HG03520 (cell line): ENCODE results near the gene UBE2J1.
A peak's percentile ranks its signal among the peaks of the same experiment; 100 is the strongest.

ENCODE experiments used
- ATAC-seq: cut with Tn5 transposase; IDR thresholded peaks from one replicate; pipeline ENCODE4 v1.9.1; 2021; ENCODE audit warnings: mild to moderate bottlenecking, moderate library complexity; ENCODE audit not compliant: unreplicated experiment

Gene UBE2J1

GRCh38 chr6:89291256-89291819 lies 61.2 kb downstream of the UBE2J1 start:
- no peak for ATAC-seq

GRCh38 chr6:89290401-89291155 lies 61.9 kb downstream of the UBE2J1 start:
- ATAC-seq = no peak

GRCh38 chr6:89289710-89290109 lies 62.8 kb downstream of the UBE2J1 start:
- ATAC-seq = no peak

- no peak for ATAC-seq
Measured at GRCh38 chr6:89287351-89288028, 65.0 kb downstream of the UBE2J1 start.

GRCh38 chr6:89286516-89286915 lies 66.0 kb downstream of the UBE2J1 start:
- no peak for ATAC-seq

DNA sequence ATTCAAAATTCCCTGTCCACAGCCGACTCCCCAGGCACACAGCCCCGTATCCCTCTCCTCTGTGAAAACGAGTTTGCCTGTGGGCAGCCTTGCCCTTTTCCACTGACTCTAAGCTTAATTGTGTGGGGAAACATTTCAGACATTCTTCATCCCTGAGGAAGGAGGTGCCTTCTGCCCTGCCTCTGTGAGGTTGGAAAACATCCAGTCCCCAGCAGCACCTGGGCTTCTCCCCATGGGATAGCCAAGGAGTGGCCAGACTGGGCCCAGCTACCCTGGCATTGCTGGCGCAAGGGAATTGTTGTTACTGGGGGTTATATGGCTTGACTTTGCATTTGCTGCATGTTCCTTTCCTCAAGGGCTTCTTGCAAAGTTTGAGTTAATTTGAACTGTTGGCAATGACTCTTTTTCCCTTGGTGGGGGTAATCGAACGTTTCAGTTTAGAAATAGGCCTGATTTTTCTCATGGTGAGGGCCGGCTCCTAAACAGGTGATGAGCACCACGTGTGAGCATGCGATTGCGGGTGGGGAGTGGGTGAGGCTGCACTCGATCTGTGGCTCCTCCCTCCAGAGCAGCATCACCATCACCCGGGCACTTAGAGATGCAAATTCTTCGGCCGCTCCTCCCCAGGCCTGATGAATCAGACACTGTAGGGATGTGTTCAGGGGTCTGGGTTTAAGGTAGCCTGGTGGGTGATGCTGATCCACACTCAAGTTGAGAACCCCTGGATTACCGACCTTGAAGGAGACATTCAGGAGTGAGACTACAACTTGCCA lies 67.4 kb downstream of the UBE2J1 start:
- ATAC-seq = no peak

DNA sequence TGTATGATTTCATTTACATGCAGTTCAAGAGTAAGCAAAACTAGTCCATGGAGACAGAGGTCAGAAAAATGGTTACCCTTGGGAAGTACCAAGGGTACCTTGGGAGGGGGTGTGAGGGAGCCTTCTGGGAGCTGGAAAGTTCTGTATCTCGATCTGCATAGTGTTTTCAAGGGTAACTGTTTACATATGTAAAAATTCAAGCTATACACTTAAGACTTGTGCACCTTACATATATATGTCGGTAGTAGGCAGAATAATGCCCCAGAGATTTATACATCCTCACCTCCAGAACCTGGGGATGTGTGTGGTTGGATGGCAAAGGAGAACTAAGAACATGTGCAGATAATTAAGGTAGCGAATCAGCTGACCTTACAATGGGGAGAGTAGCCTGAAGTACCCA lies 68.4 kb downstream of the UBE2J1 start:
- no peak for ATAC-seq

DNA sequence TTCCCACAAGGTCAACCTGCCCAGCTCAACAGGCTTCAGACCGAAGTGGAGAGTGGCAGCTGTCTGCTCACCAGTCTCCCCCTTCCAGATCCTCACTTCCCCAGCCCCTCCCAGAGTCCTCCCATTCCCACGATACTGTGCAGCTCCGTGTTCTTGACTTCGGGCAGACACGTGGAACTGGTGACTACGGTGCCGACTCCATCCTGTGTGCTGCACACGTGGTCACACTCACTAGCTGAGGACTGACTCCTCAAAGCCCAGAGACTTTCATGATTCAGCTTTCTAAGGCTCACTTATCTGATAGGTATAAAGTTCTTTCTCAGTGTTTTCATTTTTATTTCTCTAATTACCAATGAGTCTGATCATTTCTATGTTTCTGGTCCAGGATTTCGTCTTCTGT lies 69.8 kb downstream of the UBE2J1 start:
- ATAC-seq = no peak

- peak; percentile 96 for ATAC-seq
Measured at GRCh38 chr6:89281779-89282246, 70.7 kb downstream of the UBE2J1 start.

DNA sequence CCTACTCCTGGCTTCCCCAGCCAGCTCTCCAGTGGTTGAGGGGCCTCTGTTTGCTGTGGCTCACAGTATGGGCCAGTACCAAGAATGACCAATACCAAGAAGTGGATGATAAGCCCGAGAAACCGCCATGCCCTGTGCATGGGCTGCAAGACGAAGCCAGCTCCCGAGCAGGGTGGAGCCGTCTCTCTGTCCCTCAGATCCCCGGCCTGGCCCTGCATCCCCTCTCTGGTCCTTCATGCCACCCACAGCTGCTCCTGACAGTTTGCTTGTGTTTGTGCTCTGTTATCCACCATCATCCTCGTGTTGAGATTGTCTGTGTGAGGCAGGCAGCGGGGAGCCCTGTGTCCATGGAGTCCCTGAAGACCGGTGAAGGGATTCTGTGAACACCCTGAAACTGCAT lies 73.6 kb downstream of the UBE2J1 start:
- no peak for ATAC-seq
